Measurements from ENCODE around the gene MIXL1.
A peak's percentile ranks its signal among the peaks of the same experiment; 100 is the strongest.
"Not testable (repeated sequence)": the region's sequence is repeated elsewhere in the genome, so short reads cannot be mapped to it uniquely, and the experiment has no call there.

The MIXL1 gene

GRCh38 chr1:226215239-226215638 is 8.2 kb upstream of the MIXL1 start:
- no peak for DNase-seq (ENCODE audit: low read depth)

- no peak for DNase-seq (ENCODE audit: low read depth)
Observed at GRCh38 chr1:226216056-226216455, 7.4 kb upstream of the MIXL1 start.

- no peak for DNase-seq (ENCODE audit: low read depth)
Observed at GRCh38 chr1:226217273-226217672, 6.2 kb upstream of the MIXL1 start.

- no peak for DNase-seq (ENCODE audit: low read depth)
Observed at GRCh38 chr1:226220473-226221189, 2.8 kb upstream of the MIXL1 start.

- DNase-seq (ENCODE audit: low read depth) = no peak
Observed at GRCh38 chr1:226222686-226223085, 778 bp upstream of the MIXL1 start.

- DNase-seq (ENCODE audit: low read depth) = no peak
Observed at GRCh38 chr1:226223786-226224244, 351 bp downstream of the MIXL1 start.

- no peak for DNase-seq (ENCODE audit: low read depth)
Observed at GRCh38 chr1:226226601-226227000, 3.1 kb downstream of the MIXL1 start.

GRCh38 chr1:226233293-226233692 is 9.8 kb downstream of the MIXL1 start:
- no peak for DNase-seq (ENCODE audit: low read depth)

- no peak for DNase-seq (ENCODE audit: low read depth)
Observed at GRCh38 chr1:226233806-226234205, 10.3 kb downstream of the MIXL1 start.

- DNase-seq (ENCODE audit: low read depth) = no peak
Observed at GRCh38 chr1:226236826-226237225, 13.4 kb downstream of the MIXL1 start.

- no peak for DNase-seq (ENCODE audit: low read depth)
Observed at GRCh38 chr1:226239421-226239820, 16.0 kb downstream of the MIXL1 start.

- peak; percentile 5 for DNase-seq (ENCODE audit: low read depth)
Observed at GRCh38 chr1:226248091-226248490, 24.6 kb downstream of the MIXL1 start.

GRCh38 chr1:226248796-226249195 is 25.3 kb downstream of the MIXL1 start:
- DNase-seq (ENCODE audit: low read depth) = no peak

- no peak for DNase-seq (ENCODE audit: low read depth)
Observed at GRCh38 chr1:226250511-226250910, 27.0 kb downstream of the MIXL1 start.

- not testable (repeated sequence) for DNase-seq (ENCODE audit: low read depth)
Observed at GRCh38 chr1:226252841-226253240, 29.4 kb downstream of the MIXL1 start.

GRCh38 chr1:226253933-226254332 is 30.5 kb downstream of the MIXL1 start:
- no peak for DNase-seq (ENCODE audit: low read depth)

- no peak for DNase-seq (ENCODE audit: low read depth)
Observed at GRCh38 chr1:226255380-226255779, 31.9 kb downstream of the MIXL1 start.

- DNase-seq (ENCODE audit: low read depth) = no peak
Observed at GRCh38 chr1:226261818-226262217, 38.4 kb downstream of the MIXL1 start.

- peak; percentile 11 for DNase-seq (ENCODE audit: low read depth)
Observed at GRCh38 chr1:226268421-226269124, 45.1 kb downstream of the MIXL1 start.

- DNase-seq (ENCODE audit: low read depth) = not testable (repeated sequence)
Observed at GRCh38 chr1:226272233-226272902, 48.9 kb downstream of the MIXL1 start.

- DNase-seq (ENCODE audit: low read depth) = no peak
Observed at GRCh38 chr1:226274138-226274537, 50.7 kb downstream of the MIXL1 start.

GRCh38 chr1:226276077-226276682 is 52.7 kb downstream of the MIXL1 start:
- DNase-seq (ENCODE audit: low read depth) = no peak

All from GM04504 (cell line).